ENCODE results near the gene PLXNC1.

- TF ChIP-seq CTCF (conservative IDR thresholded peaks at IDR 0.05) (no peak), ZFX (IDR thresholded peaks at IDR 0.05) (no peak)
Observed at GRCh38 chr12:94183708-94184379, 35.5 kb downstream of the PLXNC1 start.
